ES-I3 (cell line): ENCODE results near the gene ERCC6.

Experiments
- H3K36me3 ChIP-seq: 2 replicates; pipeline ENCODE4 v1.6.1; 2013; ENCODE audit warnings: mild to moderate bottlenecking, low read length, control low read depth, moderate library complexity; ENCODE audit not compliant: insufficient read depth
- H3K4me1 ChIP-seq: 2 replicates; pipeline ENCODE4 v1.6.1; 2013; ENCODE audit warnings: mild to moderate bottlenecking, control low read depth, low read length; ENCODE audit not compliant: insufficient read depth
- H3K9ac ChIP-seq: 2 replicates; pipeline ENCODE4 v1.6.1; 2013; ENCODE audit warnings: low read depth, mild to moderate bottlenecking, low read length, moderate library complexity
- H3K9me3 ChIP-seq: 2 replicates; pipeline ENCODE4 v1.6.1; 2013; ENCODE audit warnings: mild to moderate bottlenecking, low read length, moderate library complexity; ENCODE audit not compliant: control insufficient read depth, insufficient read depth

The ERCC6 gene

GRCh38 chr10:49509771-49510303, 29.1 kb downstream of the ERCC6 start:
- Histone ChIP-seq H3K9me3 (no peaks in the 10 kb centered on the region), H3K4me1 (no peaks in the 10 kb centered on the region), H3K9ac (no peak overlapping the region), H3K36me3 (no peaks in the 10 kb centered on the region)

- H3K9ac ChIP-seq, result no peak overlapping the region
- no peaks in the 10 kb centered on the region for H3K9me3 ChIP-seq
- no peaks in the 10 kb centered on the region for H3K36me3 ChIP-seq
- no peaks in the 10 kb centered on the region for H3K4me1 ChIP-seq
Observed at GRCh38 chr10:49508654-49509053, 30.3 kb downstream of the ERCC6 start.

GRCh38 chr10:49508249-49508648, 30.7 kb downstream of the ERCC6 start:
- Histone ChIP-seq H3K9ac (no peak overlapping the region), H3K36me3 (no peaks in the 10 kb centered on the region), H3K9me3 (no peaks in the 10 kb centered on the region), H3K4me1 (no peaks in the 10 kb centered on the region)

GRCh38 chr10:49505589-49505988, 33.3 kb downstream of the ERCC6 start:
- H3K36me3 ChIP-seq, result no peaks in the 10 kb centered on the region
- H3K9ac ChIP-seq, result no peak overlapping the region
- no peaks in the 10 kb centered on the region for H3K4me1 ChIP-seq
- H3K9me3 ChIP-seq, result no peaks in the 10 kb centered on the region

- Histone ChIP-seq H3K9ac (no peak overlapping the region), H3K9me3 (no peaks in the 10 kb centered on the region), H3K4me1 (no peaks in the 10 kb centered on the region), H3K36me3 (no peaks in the 10 kb centered on the region)
Observed at GRCh38 chr10:49505076-49505475, 33.8 kb downstream of the ERCC6 start.

- H3K36me3 ChIP-seq, result no peaks in the 10 kb centered on the region
- no peak overlapping the region for H3K9ac ChIP-seq
- H3K9me3 ChIP-seq, result no peaks in the 10 kb centered on the region
- H3K4me1 ChIP-seq, result no peaks in the 10 kb centered on the region
Observed at GRCh38 chr10:49504528-49504927, 34.4 kb downstream of the ERCC6 start.

GRCh38 chr10:49502358-49502757, 36.6 kb downstream of the ERCC6 start:
- Histone ChIP-seq H3K9me3 (no peaks in the 10 kb centered on the region), H3K4me1 (no peaks in the 10 kb centered on the region), H3K36me3 (no peaks in the 10 kb centered on the region), H3K9ac (no peak overlapping the region)

- Histone ChIP-seq H3K9ac (no peak overlapping the region), H3K4me1 (no peaks in the 10 kb centered on the region), H3K9me3 (no peaks in the 10 kb centered on the region), H3K36me3 (no peaks in the 10 kb centered on the region)
Observed at GRCh38 chr10:49500412-49500811, 38.5 kb downstream of the ERCC6 start.

GRCh38 chr10:49499305-49499851, 39.5 kb downstream of the ERCC6 start:
- H3K36me3 ChIP-seq, result no peaks in the 10 kb centered on the region

GRCh38 chr10:49498425-49498824, 40.5 kb downstream of the ERCC6 start:
- Histone ChIP-seq H3K4me1 (no peaks in the 10 kb centered on the region), H3K9ac (no peak overlapping the region), H3K9me3 (no peaks in the 10 kb centered on the region), H3K36me3 (no peaks in the 10 kb centered on the region)

More at GRCh38 chr10:49499305-49499851, 39.5 kb downstream of the ERCC6 start:
- no peaks in the 10 kb centered on the region for H3K4me1 ChIP-seq
- H3K9me3 ChIP-seq, result no peaks in the 10 kb centered on the region
- no peak overlapping the region for H3K9ac ChIP-seq

GRCh38 chr10:49497358-49497757, 41.6 kb downstream of the ERCC6 start:
- H3K4me1 ChIP-seq, result no peaks in the 10 kb centered on the region
- H3K9me3 ChIP-seq, result no peaks in the 10 kb centered on the region
- H3K36me3 ChIP-seq, result no peaks in the 10 kb centered on the region
- H3K9ac ChIP-seq, result no peak overlapping the region

- Histone ChIP-seq H3K36me3 (no peaks in the 10 kb centered on the region), H3K4me1 (no peaks in the 10 kb centered on the region), H3K9ac (no peak overlapping the region), H3K9me3 (no peaks in the 10 kb centered on the region)
Observed at GRCh38 chr10:49488056-49488717, 50.7 kb downstream of the ERCC6 start.

- no peaks in the 10 kb centered on the region for H3K9me3 ChIP-seq
- H3K4me1 ChIP-seq, result no peaks in the 10 kb centered on the region
- no peaks in the 10 kb centered on the region for H3K36me3 ChIP-seq
- no peak overlapping the region for H3K9ac ChIP-seq
Observed at GRCh38 chr10:49486738-49487137, 52.2 kb downstream of the ERCC6 start.

- Histone ChIP-seq H3K9ac (no peak overlapping the region), H3K36me3 (no peaks in the 10 kb centered on the region), H3K9me3 (no peaks in the 10 kb centered on the region), H3K4me1 (no peaks in the 10 kb centered on the region)
Observed at GRCh38 chr10:49486009-49486408, 52.9 kb downstream of the ERCC6 start.

GRCh38 chr10:49484486-49485235, 54.3 kb downstream of the ERCC6 start:
- Histone ChIP-seq H3K36me3 (no peaks in the 10 kb centered on the region), H3K9ac (no peak overlapping the region), H3K4me1 (no peaks in the 10 kb centered on the region), H3K9me3 (no peaks in the 10 kb centered on the region)
